DMS79 treated with DMSO at 0.1 percent for 48 hours (cell line): ENCODE results near the gene TMC3.

Experiments
- DNase-seq: peaks from one replicate; lab custom pipeline; 2025; lab: John Stamatoyannopoulos, UW

Gene TMC3

DNA sequence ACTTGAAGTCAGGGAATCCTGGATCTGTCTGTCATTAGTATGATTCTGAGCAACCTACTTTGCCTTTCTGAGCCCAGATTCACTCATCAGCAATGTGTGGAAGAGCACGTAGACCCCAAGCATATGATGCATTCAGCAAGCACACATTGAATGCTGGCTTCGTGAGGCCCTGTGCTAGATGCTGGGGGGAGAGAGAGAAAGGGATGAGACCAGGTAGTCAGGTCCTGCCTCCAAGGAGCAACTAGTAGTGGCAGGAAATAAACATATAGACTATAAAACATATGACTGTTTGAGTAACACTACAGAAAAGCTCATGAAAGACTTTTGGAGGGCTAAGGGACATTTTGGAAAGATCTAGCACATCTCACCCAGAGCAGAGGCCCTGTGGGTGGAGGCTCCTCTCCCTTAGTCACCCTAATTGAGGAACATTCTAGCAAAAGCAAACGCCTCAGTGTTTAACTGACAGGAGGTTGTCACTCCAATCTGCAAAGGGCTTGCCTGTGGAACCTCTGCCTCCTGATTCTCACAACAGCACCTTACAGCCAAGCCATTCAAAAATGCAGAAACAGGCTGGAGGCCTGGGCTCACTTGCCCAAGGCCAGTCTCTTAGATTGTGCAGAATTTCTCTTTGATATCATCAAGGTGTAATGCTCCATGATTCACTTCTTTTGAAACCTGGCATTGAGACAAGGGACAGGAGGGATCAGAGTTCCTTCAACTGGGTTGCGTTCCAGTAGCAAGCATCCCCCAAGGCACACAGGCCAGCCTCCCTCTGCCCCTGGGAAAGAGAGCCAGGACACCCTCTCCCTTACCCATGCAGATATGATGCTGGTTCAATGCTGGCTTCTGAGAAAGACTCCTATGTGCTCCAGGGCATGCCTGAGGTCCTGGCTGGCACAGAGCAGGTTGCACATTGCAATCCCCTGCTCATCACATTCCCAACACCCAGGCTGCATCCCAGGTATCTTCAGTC is 76.1 kb downstream of the TMC3 start:
- DNase-seq, result no peak

DNA sequence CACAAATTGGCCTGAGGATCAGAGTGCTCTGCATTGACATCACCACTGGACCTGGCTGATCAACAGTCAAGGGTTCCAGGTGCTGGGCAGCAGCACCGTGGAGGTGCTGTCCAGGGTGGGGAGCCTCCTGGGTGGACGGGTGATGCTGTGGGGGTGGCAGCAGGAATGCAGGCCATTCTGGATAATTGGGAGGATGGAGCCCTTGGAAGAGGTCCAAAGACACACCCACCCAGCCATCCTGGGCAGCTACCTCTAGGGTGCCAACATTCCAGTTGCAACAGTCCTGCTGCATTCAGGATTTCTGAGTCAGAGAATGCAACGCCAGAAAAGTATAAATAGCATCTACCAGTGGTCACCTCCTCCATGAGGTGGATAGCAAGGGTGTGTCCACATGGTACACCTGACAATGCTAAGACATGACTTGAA is 76.9 kb downstream of the TMC3 start:
- DNase-seq, result no peak

DNA sequence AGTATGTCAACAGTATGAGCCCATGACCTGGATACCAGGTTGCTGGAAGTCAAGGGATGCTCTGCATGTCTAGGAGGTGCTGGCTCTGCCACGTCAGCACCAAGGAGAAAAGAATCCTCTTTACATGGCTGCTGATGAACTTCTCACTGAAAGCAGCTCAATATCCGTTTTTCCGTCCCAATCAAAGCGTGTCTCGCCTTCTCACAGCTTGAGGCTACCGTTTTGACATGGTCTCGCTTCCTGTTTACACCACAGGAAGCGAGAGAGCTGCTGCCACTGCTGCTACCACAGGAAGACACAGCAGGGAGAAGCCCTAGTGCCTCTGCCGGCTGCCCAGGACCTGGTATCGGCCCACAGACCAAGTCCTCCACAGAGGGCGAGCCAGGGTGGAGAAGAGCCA is 77.3 kb downstream of the TMC3 start:
- DNase-seq, result no peak

DNA sequence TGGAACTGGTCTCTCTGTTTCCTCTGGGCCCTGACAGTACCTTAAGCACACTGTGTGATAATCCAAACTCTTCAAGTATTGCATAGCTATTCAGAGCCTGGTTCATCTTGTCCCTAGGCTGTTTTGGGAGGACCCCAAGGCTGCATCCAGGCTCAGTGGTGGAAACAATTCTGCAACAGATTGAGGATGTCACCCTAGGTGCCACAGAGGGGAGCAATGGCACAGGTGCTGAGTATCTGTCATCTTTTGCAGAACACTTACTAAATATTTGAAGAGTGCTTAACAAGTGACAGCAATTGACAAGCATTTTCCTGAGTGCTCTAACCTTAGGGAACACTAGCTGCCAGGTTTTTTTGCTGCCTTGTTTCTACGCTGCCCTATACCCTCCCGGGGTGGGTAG is 77.8 kb downstream of the TMC3 start:
- DNase-seq, result no peak

DNA sequence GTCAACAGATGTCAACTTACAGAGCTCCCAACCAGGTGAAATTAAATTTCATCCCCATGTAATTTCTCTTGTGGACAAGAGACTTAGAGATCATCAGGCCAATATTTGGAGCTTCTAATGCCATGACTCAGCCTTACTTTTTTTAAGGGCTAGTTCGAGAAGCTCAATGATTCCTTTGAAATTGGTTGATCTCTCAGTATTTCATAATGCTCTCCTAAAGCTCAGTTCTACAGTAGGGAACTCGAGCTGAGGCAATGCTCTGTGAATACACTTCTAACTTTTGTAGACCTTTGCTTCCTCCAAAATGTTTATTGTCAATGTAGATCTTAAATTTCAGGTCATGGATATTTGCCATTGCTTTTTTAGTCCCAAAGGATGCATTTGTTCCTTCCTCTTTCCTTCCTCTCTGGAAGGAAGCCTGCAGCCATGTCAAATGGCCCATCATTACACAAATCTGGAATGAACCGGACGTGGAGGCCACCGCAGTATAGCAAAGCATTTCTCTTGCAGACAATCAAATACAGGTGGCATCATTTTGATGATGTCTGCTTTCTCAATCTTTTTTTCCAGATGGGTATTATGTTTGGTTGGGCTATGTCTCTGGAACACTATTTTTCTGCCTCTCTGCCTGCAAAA is 78.4 kb downstream of the TMC3 start:
- DNase-seq, result no peak

DNA sequence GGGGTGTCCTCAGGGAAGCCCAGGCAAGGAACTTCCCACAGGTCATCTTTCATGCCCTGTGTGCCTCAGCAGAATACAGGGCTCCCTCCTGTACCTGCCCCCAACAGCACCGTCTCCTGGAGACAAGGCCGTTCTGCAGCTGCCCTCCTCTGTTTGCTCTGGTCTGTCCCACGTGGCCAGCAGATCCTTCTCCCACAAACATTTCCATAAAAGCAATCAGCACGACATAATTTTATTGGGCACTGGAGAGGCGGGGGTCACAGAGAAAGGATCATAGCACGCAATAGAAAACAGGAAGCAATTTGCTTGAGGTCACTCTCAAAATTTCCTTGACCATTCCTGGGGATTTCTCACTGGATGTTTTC is 79.5 kb downstream of the TMC3 start:
- no peak for DNase-seq

DNA sequence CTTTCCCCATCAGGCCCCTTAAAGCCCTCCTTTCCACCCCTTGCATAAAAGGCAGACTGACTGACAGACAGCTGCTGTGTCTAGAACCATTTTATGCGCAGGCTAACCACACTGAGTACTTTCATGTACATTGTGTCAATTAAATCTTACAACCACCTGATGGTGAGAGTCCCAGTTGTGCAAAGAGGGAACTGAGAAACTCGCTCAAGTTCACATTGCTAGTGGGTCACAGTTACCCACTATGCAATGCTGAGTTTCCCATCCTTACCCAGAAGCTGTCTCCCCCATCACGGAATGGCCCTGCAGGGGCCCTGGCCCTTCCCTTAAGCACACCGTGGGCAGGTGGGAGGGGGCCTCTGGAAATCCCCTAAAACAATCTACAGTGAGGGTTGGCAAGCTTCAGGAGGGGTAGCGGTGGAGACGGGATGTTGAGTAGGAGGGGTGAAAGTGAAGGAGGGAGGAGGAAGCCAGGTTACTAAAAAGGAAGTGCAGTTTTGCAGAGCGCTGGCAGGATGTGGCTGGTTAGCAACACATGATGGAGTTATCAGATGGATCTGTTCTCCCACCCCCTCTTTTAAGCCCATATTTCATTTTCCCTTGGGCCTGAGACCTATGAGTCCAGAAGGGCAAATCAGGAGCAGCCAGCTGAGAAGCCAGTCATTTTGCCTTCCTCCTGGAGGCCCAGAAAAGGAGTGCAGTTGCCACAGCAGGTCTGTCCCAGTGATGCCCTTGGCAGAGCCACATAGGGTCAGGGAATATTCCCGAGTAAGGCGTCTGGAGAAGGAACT is 80.1 kb downstream of the TMC3 start:
- no peak for DNase-seq

DNA sequence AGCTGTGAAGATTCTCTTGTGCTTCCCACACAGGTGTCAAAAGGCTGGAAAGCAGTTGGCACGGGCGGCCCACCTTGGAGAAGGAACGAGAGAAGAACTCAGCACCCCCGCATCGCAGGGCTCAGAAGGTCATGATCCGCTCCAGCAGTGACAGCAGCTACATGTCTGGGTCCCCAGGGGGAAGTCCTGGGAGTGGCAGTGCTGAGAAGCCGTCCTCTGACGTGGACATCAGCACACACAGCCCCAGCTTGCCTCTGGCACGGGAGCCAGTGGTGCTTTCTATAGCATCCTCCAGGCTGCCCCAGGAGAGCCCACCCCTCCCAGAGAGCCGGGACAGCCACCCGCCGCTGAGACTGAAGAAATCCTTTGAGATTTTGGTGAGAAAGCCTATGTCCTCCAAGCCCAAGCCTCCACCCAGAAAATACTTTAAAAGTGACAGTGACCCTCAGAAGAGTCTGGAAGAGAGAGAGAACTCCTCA is 81.5 kb downstream of the TMC3 start:
- DNase-seq, result no peak

DNA sequence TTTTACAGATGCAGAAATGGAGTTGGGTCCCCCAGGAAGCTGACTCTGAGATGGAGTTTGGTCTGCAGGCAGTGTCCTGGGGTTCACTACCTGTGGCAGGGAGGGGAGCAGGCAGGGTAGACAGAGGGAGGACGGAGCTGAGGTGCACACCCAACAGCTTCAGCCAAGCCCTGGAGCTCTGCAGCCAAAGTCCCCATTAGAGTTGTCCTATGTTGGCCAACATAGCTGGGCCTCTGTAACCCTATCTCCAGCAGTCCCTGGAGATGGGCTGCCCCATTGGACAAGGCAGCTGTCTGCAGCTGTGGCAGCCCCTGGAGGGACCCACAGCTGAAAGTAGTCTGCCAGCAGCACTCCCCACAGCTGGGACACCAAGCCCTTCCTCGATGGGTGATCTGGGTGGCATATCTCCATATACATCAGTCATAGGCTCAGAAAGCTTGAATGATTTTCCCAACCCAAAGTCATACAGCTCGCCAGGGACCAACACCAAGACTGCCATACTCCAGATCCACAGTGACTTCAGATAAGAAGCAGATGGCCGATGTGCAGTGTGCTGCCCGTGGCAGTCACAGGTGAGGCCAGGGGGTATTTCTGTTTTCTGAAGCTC is 82.0 kb downstream of the TMC3 start:
- no peak for DNase-seq

DNA sequence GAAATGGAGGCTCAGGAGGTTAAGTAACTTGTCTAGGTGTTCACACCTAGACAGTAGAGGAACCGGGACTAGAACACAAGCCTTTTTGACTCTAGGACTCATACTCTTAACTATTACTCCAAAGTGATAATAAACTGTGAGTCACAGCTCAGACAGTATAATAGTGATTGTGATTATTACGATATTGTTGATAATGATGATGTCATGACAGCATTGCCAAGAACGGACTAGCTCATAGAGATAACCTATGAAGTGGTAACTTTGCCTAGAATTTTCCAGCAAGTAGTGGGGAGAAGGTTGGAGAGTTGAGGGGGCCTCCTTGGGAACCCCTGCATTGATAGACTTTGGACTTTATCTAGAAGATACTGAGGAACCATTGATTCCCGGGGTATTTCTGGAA is 84.1 kb downstream of the TMC3 start:
- DNase-seq, result no peak

DNA sequence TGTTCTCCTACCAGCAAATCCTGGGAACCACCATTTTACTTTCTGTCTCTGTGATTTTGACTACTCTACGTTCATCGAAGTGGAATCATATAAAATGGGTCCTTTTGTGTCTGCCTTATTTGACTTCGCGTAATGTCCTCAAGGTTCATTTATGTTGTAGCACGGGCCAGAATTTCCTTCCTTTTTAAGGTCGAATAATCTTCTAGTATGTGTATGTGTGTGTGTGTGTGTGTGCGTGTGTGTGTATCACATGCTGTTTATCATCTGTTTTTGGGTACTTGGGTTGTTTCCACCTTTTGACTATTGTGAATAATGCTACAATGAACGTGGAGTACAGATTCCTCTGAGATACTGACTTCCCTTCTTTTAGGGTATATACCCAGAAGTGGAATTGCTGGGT is 85.4 kb downstream of the TMC3 start:
- DNase-seq, result no peak

DNA sequence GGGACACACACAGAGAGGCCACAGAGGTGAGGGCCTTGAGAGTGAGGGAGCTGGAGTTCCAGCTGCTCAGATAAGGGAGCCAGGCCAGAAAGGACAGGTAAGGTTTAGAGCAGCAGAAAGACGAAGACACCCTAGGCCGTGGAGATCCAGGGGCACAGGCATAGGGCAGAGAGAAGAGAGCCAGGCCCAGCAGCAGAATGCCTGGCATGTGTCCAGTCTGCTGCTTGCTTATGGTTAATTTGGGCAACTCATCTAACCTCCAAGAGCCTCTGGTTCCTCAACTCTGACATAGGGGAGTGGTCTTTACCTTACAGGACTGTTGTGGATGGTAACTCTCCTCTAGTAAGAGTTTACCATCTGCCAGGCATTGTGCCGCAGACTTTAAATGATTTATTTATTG is 86.0 kb downstream of the TMC3 start:
- no peak for DNase-seq

DNA sequence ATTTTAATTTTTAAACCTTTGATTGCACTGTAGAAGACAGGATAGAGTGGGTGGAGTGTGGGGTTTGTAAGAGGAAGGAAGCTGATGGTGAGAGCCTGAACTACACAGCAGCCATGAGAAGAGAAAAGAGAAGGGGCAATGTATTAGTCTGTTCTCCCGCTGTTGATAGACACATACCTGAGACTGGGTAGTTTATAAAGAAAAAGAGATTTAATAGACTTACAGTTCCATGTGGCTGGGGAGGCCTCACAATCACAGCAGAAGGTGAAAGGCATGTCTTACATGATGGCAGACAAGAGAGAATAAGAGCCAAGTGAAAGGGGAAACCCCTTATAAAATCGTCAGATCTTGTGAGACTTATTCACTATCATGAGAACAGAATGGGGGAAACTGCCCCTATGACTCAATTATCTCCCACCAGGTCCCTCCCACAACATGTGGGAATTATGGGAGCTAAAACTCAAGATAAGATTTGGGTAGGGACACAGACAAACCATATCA is 87.3 kb downstream of the TMC3 start:
- DNase-seq, result no peak

DNA sequence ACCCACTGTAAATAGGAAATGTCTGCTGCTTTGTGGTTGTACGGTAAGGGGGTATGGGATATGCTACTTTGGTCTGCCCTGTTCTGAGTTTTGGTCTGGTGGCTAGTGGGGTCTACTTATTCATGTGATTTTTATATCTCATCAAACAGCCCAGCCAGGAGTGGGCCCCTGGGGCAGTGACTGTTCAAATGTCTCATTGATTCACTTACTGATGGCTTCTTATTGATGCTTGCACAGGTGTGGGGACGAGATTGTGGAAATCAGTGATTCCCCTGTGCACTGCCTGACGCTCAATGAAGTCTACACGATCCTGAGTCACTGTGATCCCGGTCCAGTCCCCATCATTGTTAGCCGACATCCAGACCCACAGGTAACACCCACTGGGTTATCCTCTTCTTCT is 88.6 kb downstream of the TMC3 start:
- DNase-seq, result no peak

DNA sequence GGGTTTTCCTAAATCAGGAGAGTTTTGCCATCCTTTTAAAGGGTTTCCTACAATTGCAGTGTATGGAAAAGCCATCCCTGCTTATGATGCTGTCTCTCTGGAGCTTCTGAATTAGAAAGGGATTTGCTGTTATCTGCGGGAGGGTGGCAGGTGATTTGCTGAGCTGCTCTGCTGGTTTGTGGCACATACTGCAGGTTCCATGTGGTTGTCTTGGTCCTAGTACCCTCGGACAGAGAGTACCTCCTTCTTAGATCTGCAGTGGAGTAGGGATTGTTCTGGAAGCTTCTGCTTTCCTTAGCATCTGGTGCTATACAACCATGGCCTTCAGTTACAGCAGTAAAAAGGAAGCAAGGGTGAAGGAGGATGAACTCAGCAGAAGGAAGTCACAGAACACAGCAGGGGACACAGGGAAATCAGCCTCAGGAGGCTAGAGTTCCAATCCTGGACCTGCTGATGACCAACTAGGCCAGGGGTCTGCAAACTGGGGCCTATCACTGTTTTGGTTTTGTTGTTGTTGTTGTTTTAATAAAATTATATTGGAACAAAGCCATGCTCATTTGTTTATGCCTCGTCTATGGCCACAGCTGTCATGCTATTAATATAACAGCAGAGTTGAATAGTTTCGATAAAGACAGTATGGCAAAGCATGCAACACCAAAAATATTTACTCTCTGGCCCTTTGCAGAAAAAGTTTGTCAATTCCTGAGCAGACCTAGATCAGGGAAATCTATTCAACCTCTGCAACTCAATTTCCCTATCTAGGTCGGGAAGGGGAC is 89.6 kb downstream of the TMC3 start:
- DNase-seq, result no peak

DNA sequence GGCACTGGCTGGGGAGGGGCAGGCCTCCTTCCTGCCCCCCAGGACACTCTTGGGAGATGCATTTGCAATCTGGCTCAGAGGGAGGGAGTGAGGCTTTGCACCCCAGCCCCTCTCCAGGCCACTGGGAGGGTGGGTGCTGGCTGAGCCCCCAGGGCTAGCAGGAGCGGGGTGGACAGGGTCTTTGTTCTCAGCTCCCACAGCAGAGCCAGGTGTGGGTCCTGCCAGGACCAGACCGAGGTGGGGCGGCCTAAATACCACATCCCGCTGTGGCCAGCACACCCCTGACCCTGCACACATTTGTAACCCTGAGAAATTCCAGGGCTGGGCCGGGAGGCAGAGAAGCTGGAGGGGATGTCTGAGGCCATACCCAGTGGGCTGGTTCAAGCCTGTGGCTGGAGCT is 91.1 kb downstream of the TMC3 start:
- no peak for DNase-seq

DNA sequence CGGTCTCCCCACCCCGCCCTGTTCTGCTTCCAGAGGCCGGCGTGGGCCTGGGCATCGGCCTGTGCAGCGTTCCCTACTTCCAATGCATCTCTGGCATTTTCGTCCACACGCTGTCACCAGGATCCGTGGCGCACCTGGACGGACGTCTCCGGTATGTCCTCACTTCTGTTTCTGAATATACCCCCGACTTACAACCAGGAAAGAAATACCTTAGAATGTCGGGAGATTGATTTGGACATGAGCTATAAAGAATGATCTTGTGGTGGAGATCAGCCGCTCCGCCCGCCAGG is 91.5 kb downstream of the TMC3 start:
- DNase-seq, result no peak

DNA sequence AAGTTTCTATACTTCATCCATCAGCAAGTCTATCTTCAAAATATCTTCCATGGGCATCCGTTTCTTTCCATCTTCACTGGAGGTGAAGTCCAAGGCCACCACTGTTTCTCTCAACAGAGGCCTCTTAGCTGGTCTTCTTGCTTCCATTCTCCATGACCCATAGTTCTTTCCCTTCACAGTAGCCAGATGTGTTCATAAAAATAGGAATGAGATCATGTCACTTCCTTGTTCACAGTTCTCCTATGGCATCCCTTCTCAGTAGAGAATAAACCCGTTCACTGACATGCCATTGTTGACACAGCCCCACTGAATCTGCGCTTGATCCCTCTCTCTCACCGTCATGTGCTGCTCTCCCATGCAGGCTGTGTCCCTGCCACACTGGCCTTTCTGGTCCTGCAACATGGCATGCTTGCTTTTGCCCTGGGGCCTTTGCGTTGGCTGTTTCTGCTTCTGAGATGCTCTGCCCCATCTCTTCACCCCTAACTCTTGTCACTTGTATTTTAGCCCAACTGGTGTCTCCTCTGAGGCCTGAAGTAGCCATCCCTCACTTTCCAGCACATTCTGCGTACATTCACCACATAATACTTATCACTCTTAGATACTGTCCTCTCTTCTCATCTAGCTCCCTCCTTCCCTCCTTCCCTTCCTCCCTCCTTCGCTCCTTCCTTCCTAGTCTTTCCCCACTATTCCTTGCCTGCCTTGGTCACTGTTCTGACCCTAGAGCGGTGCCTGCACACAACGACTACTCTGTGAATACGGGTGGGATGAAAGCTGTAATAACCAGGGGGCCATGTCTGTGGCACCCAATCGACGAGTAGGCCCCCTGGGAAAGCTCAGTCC is 92.0 kb downstream of the TMC3 start:
- DNase-seq, result no peak

DNA sequence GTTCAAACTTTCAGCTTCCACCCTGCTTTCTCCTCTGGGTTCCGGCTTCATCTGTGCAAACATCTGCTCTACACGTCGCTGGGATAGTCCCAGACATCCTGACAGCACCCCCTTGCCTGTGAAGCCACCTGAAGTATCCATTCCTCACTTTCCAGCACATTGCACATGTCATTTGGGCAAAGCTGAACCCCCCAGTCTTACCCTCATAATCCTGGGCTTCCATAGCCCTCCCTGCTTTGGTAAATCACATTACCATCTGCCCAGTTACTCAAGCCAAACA is 92.6 kb downstream of the TMC3 start:
- DNase-seq, result no peak
